Esophagus muscularis mucosa (tissue), 4 donors: Measurements from ENCODE around the gene PTPRT. TPM values are rescaled to one million over a fixed set of nuclear protein-coding genes. Genes with fewer than 3 reads are reported as not detected.

Source experiments
- DNase-seq: peaks from one replicate; pipeline ENCODE4 v3.0.0-alpha.2; 2017; ENCODE audit errors: extremely low spot score
- H3K27ac ChIP-seq, 4 donors: fragments of 200-600 bp; sonication (generic); replicated peaks in 1 of 4; 1 replicate in 3 of 4; 2 replicates in 1 of 4; pipeline ENCODE4 v1.5.1; 2016 to 2019; ENCODE audit warnings: mild to moderate bottlenecking in 1 of 4
- H3K27me3 ChIP-seq, 4 donors: fragments of 200-600 bp; sonication (generic); one replicate each; pipeline versions ENCODE4 v1.5.1 to v1.6.0; 2016 to 2019
- H3K36me3 ChIP-seq, 4 donors: fragments of 200-600 bp; sonication (generic); one replicate each; pipeline ENCODE4 v1.5.1; 2016 to 2019
- H3K4me1 ChIP-seq, 4 donors: fragments of 200-600 bp; sonication (generic); one replicate each; pipeline ENCODE4 v1.5.1; 2016 to 2019
- H3K4me3 ChIP-seq, 4 donors: fragments of 200-600 bp; sonication (generic); 1 replicate in 2 of 4; 2 replicates in 2 of 4; pipeline ENCODE4 v1.5.1; 2016 to 2019; ENCODE audit warnings: mild to moderate bottlenecking in 4 of 4, moderate library complexity in 1 of 4
- H3K9me3 ChIP-seq, 4 donors: fragments of 200-600 bp; sonication (generic); 1 replicate in 3 of 4; 2 replicates in 1 of 4; pipeline ENCODE4 v1.5.1; 2016 to 2019
- CTCF ChIP-seq, 3 experiments: fragments of 200-600 bp in 2 of 3; fragments of 450-650 bp in 1 of 3; sonication (generic) in 2 of 3; IDR thresholded peaks; one replicate each; pipeline ENCODE4 v1.5.1; 2017 to 2019; ENCODE audit warnings: antibody characterized with exemption in 3 of 3, mild to moderate bottlenecking in 2 of 3, moderate library complexity in 1 of 3
- EP300 ChIP-seq: sonication (generic); formaldehyde crosslinking; IDR thresholded peaks from one replicate; pipeline ENCODE4 v1.6.1; 2017; ENCODE audit warnings: antibody characterized with exemption
- POLR2A ChIP-seq: fragments of 450-650 bp; IDR thresholded peaks from one replicate; pipeline ENCODE4 v1.6.1; 2017; ENCODE audit warnings: antibody characterized with exemption, moderate library complexity, mild to moderate bottlenecking, low read depth
- POLR2AphosphoS5 ChIP-seq, 2 donors: sonication (generic); formaldehyde crosslinking; IDR thresholded peaks; one replicate each; pipeline ENCODE4 v1.6.1; 2017; ENCODE audit warnings: antibody characterized with exemption in 2 of 2
- WGBS: methylation state at CpG from one replicate; pipeline ENCODE4 v1.1.5; 2018; 5-methylcytosine and 5-hydroxymethylcytosine counted together
- intact Hi-C: fragments of 100-400 bp; cut with DNase I; formaldehyde crosslinking; loops from one replicate; pipeline ENCODE4 v1.15.1; 2023
- total RNA-seq, 4 donors: library from RNA; depleted of rRNA; stranded (reverse); fragments of >200 nt; gene quantifications; one replicate each; pipeline versions ENCODE4 v1.1.0 to v1.2.1, GENCODE V29; 2016

PTPRT gene
- total RNA-seq, 4 donors from 2014 or later, result 0.06 to 0.39 TPM; not detected in 2

DNA sequence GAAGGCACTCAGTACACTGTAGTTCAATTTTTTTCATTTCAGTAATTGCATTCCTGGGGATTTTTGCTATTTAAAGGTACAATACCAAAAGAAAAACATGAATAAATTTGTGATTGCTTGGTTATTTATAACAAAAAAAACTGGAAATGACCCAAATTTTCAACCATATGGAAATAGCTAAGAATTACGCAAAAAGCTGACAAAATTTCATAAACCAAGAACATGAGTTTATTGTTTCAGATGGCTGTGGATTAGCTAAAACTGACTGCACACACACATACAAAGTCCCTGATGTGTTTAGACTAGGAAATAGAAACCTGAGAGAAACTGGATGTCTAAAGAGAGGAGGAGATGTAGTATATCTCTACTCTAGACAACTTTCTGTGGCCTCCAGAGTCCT lies 853.1 kb downstream of the PTPRT start:
- intact Hi-C loops, result no loop called here
- DNase-seq, result no peak
- H3K36me3 ChIP-seq, result no peaks in the 10 kb centered on the region
- no peaks in the 10 kb centered on the region for H3K27me3 ChIP-seq
- no peak overlapping the region for H3K27ac ChIP-seq
- H3K4me1 ChIP-seq, result peaks cover 0 to 11% (median 0%) of the 10 kb centered on the region in 4 donors
- TF ChIP-seq CTCF (IDR thresholded peaks at IDR 0.05) (no peak), POLR2AphosphoS5 (IDR thresholded peaks at IDR 0.05) (no peak), POLR2A (no peak), EP300 (no peak)
- H3K4me3 ChIP-seq, result no peak overlapping the region
- 43% methylated on average over 1 of the region's 1 CpG for WGBS
- H3K9me3 ChIP-seq, result no peaks in the 10 kb centered on the region

- H3K4me3 ChIP-seq, result no peak overlapping the region
- H3K36me3 ChIP-seq, result no peaks in the 10 kb centered on the region
- intact Hi-C loops, result no loop called here
- H3K4me1 ChIP-seq, result no peaks in the 10 kb centered on the region
- H3K27ac ChIP-seq, result no peak overlapping the region
- WGBS, result 60% methylated on average over 2 of the region's 2 CpGs
- no peak for TF ChIP-seq POLR2A
- no peak for TF ChIP-seq POLR2AphosphoS5 (IDR thresholded peaks at IDR 0.05)
- TF ChIP-seq EP300, result no peak
- no peak for TF ChIP-seq CTCF (IDR thresholded peaks at IDR 0.05)
- H3K9me3 ChIP-seq, result no peaks in the 10 kb centered on the region
- H3K27me3 ChIP-seq, result no peaks in the 10 kb centered on the region
- no peak for DNase-seq
Observed at GRCh38 chr20:42319252-42320013, 870.3 kb downstream of the PTPRT start.

DNA sequence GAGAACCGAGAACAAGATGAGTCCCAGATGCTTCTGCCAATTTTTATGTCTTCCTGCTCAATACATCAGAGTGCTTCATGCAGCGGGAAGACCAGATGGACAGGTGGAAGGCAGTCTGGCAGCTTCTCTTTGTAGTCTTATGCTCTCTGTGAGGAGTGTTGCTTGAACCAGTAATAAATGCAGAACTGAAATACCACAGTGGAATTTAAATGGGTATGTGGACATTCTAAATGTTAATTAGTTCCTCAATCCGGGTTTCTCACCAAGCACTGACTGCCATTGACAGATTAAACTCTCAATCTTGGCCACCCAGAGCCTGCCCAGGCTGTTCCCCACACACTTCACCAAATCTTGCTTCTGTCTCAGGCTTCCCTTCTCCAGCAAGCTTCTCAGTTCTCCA lies 876.0 kb downstream of the PTPRT start:
- H3K27ac ChIP-seq, result no peak overlapping the region
- no peaks in the 10 kb centered on the region for H3K9me3 ChIP-seq
- no peak for DNase-seq
- TF ChIP-seq CTCF (IDR thresholded peaks at IDR 0.05) (no peak), EP300 (no peak), POLR2AphosphoS5 (IDR thresholded peaks at IDR 0.05) (no peak), POLR2A (no peak)
- 85% methylated on average over 3 of the region's 3 CpGs for WGBS
- no peaks in the 10 kb centered on the region for H3K27me3 ChIP-seq
- intact Hi-C loops, result no loop called here
- no peaks in the 10 kb centered on the region for H3K36me3 ChIP-seq
- no peak overlapping the region for H3K4me3 ChIP-seq
- no peaks in the 10 kb centered on the region for H3K4me1 ChIP-seq

GRCh38 chr20:42309050-42309449 lies 880.7 kb downstream of the PTPRT start:
- intact Hi-C loops, result no loop called here
- TF ChIP-seq CTCF (IDR thresholded peaks at IDR 0.05) (no peak), POLR2A (no peak), EP300 (no peak), POLR2AphosphoS5 (IDR thresholded peaks at IDR 0.05) (no peak)
- H3K4me1 ChIP-seq, result no peaks in the 10 kb centered on the region
- H3K36me3 ChIP-seq, result no peaks in the 10 kb centered on the region
- H3K9me3 ChIP-seq, result no peaks in the 10 kb centered on the region
- H3K27ac ChIP-seq, result no peak overlapping the region
- WGBS, result 70% methylated on average over 4 of the region's 4 CpGs
- DNase-seq, result no peak
- no peak overlapping the region for H3K4me3 ChIP-seq
- no peaks in the 10 kb centered on the region for H3K27me3 ChIP-seq

DNA sequence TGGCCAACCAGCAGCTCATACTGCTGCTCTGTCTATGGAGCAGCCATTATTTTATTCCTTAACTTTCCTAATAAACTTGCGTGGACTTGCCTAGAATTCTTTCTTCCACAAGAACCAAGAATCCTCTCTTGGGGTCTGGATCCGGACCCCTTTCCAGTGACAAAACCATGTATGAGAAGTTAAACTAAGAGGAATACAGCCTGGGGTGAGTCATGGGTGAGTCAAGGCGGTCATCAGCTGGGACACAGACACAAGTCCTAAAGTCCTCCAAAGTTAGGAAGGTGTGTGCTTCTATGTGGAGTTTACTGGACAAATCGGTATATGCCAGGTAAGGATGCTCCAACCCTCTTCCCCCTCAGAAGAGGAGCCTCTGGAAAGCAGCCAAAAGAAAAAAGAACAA lies 881.5 kb downstream of the PTPRT start:
- Histone ChIP-seq H3K36me3 (no peaks in the 10 kb centered on the region), H3K27ac (no peak overlapping the region), H3K27me3 (no peaks in the 10 kb centered on the region), H3K4me1 (no peaks in the 10 kb centered on the region), H3K4me3 (no peak overlapping the region), H3K9me3 (no peaks in the 10 kb centered on the region)
- DNase-seq, result no peak
- intact Hi-C loops, result no loop called here
- 91% methylated on average over 4 of the region's 4 CpGs for WGBS
- TF ChIP-seq POLR2A (no peak), CTCF (IDR thresholded peaks at IDR 0.05) (no peak), POLR2AphosphoS5 (IDR thresholded peaks at IDR 0.05) (no peak), EP300 (no peak)
